Measurements from ENCODE around the gene SRCAP.

DNA sequence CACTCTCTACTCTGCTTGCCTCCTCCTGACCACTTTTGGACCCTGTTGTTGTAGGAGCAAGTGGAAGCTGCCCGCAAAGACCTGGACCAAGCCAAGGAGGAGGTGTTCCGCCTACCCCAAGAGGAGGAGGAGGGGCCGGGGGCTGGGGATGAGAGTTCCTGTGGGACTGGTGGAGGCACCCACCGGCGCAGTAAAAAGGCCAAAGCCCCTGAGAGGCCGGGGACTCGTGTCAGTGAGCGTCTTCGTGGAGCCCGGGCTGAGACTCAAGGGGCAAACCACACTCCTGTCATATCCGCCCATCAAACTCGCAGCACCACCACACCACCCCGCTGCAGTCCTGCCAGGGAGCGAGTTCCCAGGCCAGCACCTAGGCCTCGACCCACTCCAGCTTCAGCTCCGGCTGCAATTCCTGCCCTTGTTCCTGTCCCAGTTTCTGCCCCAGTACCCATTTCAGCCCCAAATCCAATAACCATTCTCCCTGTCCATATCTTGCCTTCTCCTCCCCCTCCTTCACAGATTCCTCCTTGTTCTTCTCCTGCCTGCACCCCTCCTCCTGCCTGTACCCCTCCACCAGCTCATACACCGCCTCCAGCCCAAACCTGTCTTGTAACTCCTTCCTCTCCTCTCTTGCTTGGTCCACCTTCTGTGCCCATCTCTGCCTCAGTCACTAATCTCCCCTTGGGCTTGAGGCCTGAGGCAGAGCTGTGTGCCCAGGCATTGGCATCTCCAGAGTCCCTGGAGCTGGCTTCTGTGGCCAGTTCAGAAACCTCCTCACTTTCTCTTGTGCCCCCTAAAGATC, 38.2 kb downstream of the SRCAP start:
- no peak for TF ChIP-seq POLR2A (IDR thresholded peaks at IDR 0.05; ENCODE audit: low read depth)
- TF ChIP-seq, protein P1, sequence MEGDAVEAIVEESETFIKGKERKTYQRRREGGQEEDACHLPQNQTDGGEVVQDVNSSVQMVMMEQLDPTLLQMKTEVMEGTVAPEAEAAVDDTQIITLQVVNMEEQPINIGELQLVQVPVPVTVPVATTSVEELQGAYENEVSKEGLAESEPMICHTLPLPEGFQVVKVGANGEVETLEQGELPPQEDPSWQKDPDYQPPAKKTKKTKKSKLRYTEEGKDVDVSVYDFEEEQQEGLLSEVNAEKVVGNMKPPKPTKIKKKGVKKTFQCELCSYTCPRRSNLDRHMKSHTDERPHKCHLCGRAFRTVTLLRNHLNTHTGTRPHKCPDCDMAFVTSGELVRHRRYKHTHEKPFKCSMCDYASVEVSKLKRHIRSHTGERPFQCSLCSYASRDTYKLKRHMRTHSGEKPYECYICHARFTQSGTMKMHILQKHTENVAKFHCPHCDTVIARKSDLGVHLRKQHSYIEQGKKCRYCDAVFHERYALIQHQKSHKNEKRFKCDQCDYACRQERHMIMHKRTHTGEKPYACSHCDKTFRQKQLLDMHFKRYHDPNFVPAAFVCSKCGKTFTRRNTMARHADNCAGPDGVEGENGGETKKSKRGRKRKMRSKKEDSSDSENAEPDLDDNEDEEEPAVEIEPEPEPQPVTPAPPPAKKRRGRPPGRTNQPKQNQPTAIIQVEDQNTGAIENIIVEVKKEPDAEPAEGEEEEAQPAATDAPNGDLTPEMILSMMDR (IDR thresholded peaks at IDR 0.05), result no peak
- TF ChIP-seq EP300 (IDR thresholded peaks at IDR 0.05), result no peak

Measured in esophagus muscularis mucosa (tissue), 4 donors.